HG03196 (cell line): ENCODE data around the gene SDK2.
"Not testable (repeated sequence)": the region's sequence is repeated elsewhere in the genome, so short reads cannot be mapped to it uniquely, and the experiment has no call there.

Source experiments
- ATAC-seq: cut with Tn5 transposase; IDR thresholded peaks from one replicate; pipeline ENCODE4 v1.9.1; 2021; ENCODE audit not compliant: unreplicated experiment

The SDK2 gene

GRCh38 chr17:73492821-73493814, 151.1 kb downstream of the SDK2 start:
- no peak for ATAC-seq

GRCh38 chr17:73492125-73492820, 152.0 kb downstream of the SDK2 start:
- ATAC-seq, result no peak

- no peak for ATAC-seq
These were observed 152.6 kb downstream of the SDK2 start for GRCh38 chr17:73491648-73492047.

- no peak for ATAC-seq
These were observed 153.4 kb downstream of the SDK2 start for GRCh38 chr17:73490851-73491250.

GRCh38 chr17:73489991-73490390, 154.3 kb downstream of the SDK2 start:
- no peak for ATAC-seq

- ATAC-seq, result no peak
These were observed 154.9 kb downstream of the SDK2 start for GRCh38 chr17:73489333-73489732.

GRCh38 chr17:73485130-73485529, 159.1 kb downstream of the SDK2 start:
- no peak for ATAC-seq

GRCh38 chr17:73482894-73483293, 161.4 kb downstream of the SDK2 start:
- ATAC-seq, result no peak

GRCh38 chr17:73482251-73482716, 162.0 kb downstream of the SDK2 start:
- ATAC-seq, result no peak

GRCh38 chr17:73481676-73482075, 162.6 kb downstream of the SDK2 start:
- no peak for ATAC-seq

- no peak for ATAC-seq
These were observed 163.5 kb downstream of the SDK2 start for GRCh38 chr17:73480740-73481139.

GRCh38 chr17:73478768-73479424, 165.3 kb downstream of the SDK2 start:
- no peak for ATAC-seq

GRCh38 chr17:73478334-73478733, 165.9 kb downstream of the SDK2 start:
- ATAC-seq, result no peak

GRCh38 chr17:73476890-73477350, 167.3 kb downstream of the SDK2 start:
- no peak for ATAC-seq

GRCh38 chr17:73474370-73474988, 169.8 kb downstream of the SDK2 start:
- no peak for ATAC-seq

- not testable (repeated sequence) for ATAC-seq
These were observed 171.5 kb downstream of the SDK2 start for GRCh38 chr17:73472715-73473114.

- no peak for ATAC-seq
These were observed 172.3 kb downstream of the SDK2 start for GRCh38 chr17:73471924-73472323.

- no peak for ATAC-seq
These were observed 173.9 kb downstream of the SDK2 start for GRCh38 chr17:73470316-73470826.

- no peak for ATAC-seq
These were observed 174.9 kb downstream of the SDK2 start for GRCh38 chr17:73469311-73469710.

- ATAC-seq, result no peak
These were observed 176.0 kb downstream of the SDK2 start for GRCh38 chr17:73468221-73468620.

- ATAC-seq, result no peak
These were observed 176.6 kb downstream of the SDK2 start for GRCh38 chr17:73467651-73468050.
